Heart left ventricle (tissue), 11 donors: ENCODE measurements around the gene PITHD1. TPM values are rescaled to one million over a fixed set of nuclear protein-coding genes. Genes with fewer than 3 reads are reported as not detected.

Experiments
- polyA plus RNA-seq, 2 donors: library from polyadenylated mRNA; stranded (reverse); fragments of 200-250 nt; gene quantifications; one replicate each; pipeline ENCODE4 v1.2.3, GENCODE V29; 2013
- total RNA-seq, 9 donors: library from RNA; depleted of rRNA in 2 of 9; stranded (reverse); fragments of >200 nt in 2 of 9; fragmentation: NEBNext Ultra II Directional in 3 of 9; extraction: Animal tissue kit (Norgen Biotek cat#: 25700) in 3 of 9; gene quantifications; one replicate each; pipeline versions ENCODE4 v1.1.0 to v1.2.4, GENCODE V29; 2016 to 2023
- donor health status: ischemic (EF 13 %, LVEDD 7.1; RV severe dilation, severe dysfunction).
- donor health status: healthy with polysubstance abuse.
- donor health status: DM: no; HTN: yes; CAD: no.
- donor health status: DM: no; HTN: no; CAD: no.
- donor health status: ischemic (EF 25% LVEDD 5.7; RV mildly dilated, moderate dysfunction).
- donor health status: healthy.
- donor health status: DM: yes; HTN: yes; CAD: no.
- donor health status: PGD.
- donor health status: nonischemic (EF 23%, LVEDD 6.1; RV moderate dilation, normal function).

PITHD1 gene
- total and polyA plus RNA-seq, 11 donors = 31.8 to 86.4 (median 46.2) TPM

Other genes starting within 250 kb of the PITHD1 start
- gene E2F2, start 247.2 kb upstream of the PITHD1 start, total RNA-seq = 1 to 10 TPM in 1 of 9 donors, under 1 TPM in 7, not detected in 1; 0.07 to 2.7 (median 0.21) TPM
- under 1 TPM; 0.04 to 0.12 TPM for gene E2F2, start 247.2 kb upstream of the PITHD1 start, polyA plus RNA-seq
- gene ID3, start 218.9 kb upstream of the PITHD1 start, total RNA-seq = 100 to 1,000 TPM in 3 of 9 donors, 10 to 100 TPM in 6; 57.5 to 185 (median 91.0) TPM
- 100 to 1,000 TPM in 1 of 2 donors, 10 to 100 TPM in 1; 55.3 to 153 TPM for gene ID3, start 218.9 kb upstream of the PITHD1 start, polyA plus RNA-seq
- gene RPL11, start 86.6 kb upstream of the PITHD1 start, total RNA-seq = 100 to 1,000 TPM; 341 to 789 (median 680) TPM
- 1,000 to 10,000 TPM; 1,580 to 2,009 TPM for gene RPL11, start 86.6 kb upstream of the PITHD1 start, polyA plus RNA-seq
- 10 to 100 TPM; 28.9 to 45.8 (median 34.3) TPM for gene ELOA, start 34.9 kb upstream of the PITHD1 start, total RNA-seq
- 10 to 100 TPM; 11.3 to 30.0 TPM for gene ELOA, start 34.9 kb upstream of the PITHD1 start, polyA plus RNA-seq
- 10 to 100 TPM; 23.5 to 53.6 (median 29.5) TPM for gene LYPLA2, start 12.7 kb downstream of the PITHD1 start, total RNA-seq
- 10 to 100 TPM; 22.2 to 63.3 TPM for gene LYPLA2, start 12.7 kb downstream of the PITHD1 start, polyA plus RNA-seq
- gene GALE, start 22.3 kb downstream of the PITHD1 start, total RNA-seq = 10 to 100 TPM in 2 of 9 donors, 1 to 10 TPM in 7; 6.2 to 13.8 (median 8.9) TPM
- 10 to 100 TPM; 14.8 to 20.8 TPM for gene GALE, start 22.3 kb downstream of the PITHD1 start, polyA plus RNA-seq
- 10 to 100 TPM; 22.0 to 44.3 (median 41.1) TPM for gene HMGCL, start 47.0 kb downstream of the PITHD1 start, total RNA-seq
- gene HMGCL, start 47.0 kb downstream of the PITHD1 start, polyA plus RNA-seq = 10 to 100 TPM; 24.3 to 27.8 TPM
- gene FUCA1, start 89.9 kb downstream of the PITHD1 start, total RNA-seq = 10 to 100 TPM; 12.8 to 54.2 (median 16.1) TPM
- 10 to 100 TPM; 10.6 to 16.4 TPM for gene FUCA1, start 89.9 kb downstream of the PITHD1 start, polyA plus RNA-seq
- under 1 TPM in 3 of 9 donors, not detected in 6; 0.07 to 0.13 (median 0.11) TPM for gene CNR2, start 134.9 kb downstream of the PITHD1 start, total RNA-seq
- gene CNR2, start 134.9 kb downstream of the PITHD1 start, polyA plus RNA-seq = under 1 TPM in 1 of 2 donors, not detected in 1; 0.01 TPM
- gene PNRC2, start 181.4 kb downstream of the PITHD1 start, total RNA-seq = 100 to 1,000 TPM in 4 of 9 donors, 10 to 100 TPM in 5; 67.7 to 137 (median 80.5) TPM
- gene PNRC2, start 181.4 kb downstream of the PITHD1 start, polyA plus RNA-seq = 10 to 100 TPM; 64.1 to 88.8 TPM
- 10 to 100 TPM; 34.3 to 60.9 (median 49.4) TPM for gene SRSF10, start 201.9 kb downstream of the PITHD1 start, total RNA-seq
- 10 to 100 TPM; 41.1 to 47.1 TPM for gene SRSF10, start 201.9 kb downstream of the PITHD1 start, polyA plus RNA-seq